Thyroid gland (tissue), 4 donors: ENCODE data around the gene EGFL8. TPM values are rescaled to one million over a fixed set of nuclear protein-coding genes. Genes with fewer than 3 reads are reported as not detected.
A peak's percentile ranks its signal among the peaks of the same experiment; 100 is the strongest.
"Not testable (repeated sequence)": the region's sequence is repeated elsewhere in the genome, so short reads cannot be mapped to it uniquely, and the experiment has no call there.

Source experiments
- DNase-seq, 2 donors: peaks; one replicate each; pipeline ENCODE4 v3.0.0-alpha.2; 2019
- H3K27ac ChIP-seq, 3 donors: fragments of 200-600 bp; sonication (generic); 1 replicate in 2 of 3; 2 replicates in 1 of 3; pipeline ENCODE4 v1.5.1; 2016 to 2019; ENCODE audit warnings: mild to moderate bottlenecking in 1 of 3, moderate library complexity in 1 of 3
- H3K27me3 ChIP-seq: fragments of 200-600 bp; sonication (generic); one replicate; pipeline ENCODE4 v1.5.1; 2019
- H3K36me3 ChIP-seq, 2 donors: fragments of 200-600 bp; sonication (generic); one replicate each; pipeline ENCODE4 v1.5.1; 2016 to 2019
- H3K4me1 ChIP-seq, 2 donors: fragments of 200-600 bp; sonication (generic); one replicate each; pipeline ENCODE4 v1.5.1; 2017 to 2019
- H3K4me3 ChIP-seq, 3 donors: fragments of 200-600 bp; sonication (generic); replicated peaks in 1 of 3; 1 replicate in 2 of 3; 2 replicates in 1 of 3; pipeline ENCODE4 v1.5.1; 2016; ENCODE audit warnings: mild to moderate bottlenecking in 1 of 3
- H3K9me3 ChIP-seq: fragments of 200-600 bp; sonication (generic); one replicate; pipeline ENCODE4 v1.5.1; 2017
- POLR2A ChIP-seq, 2 donors: fragments of 450-650 bp; IDR thresholded peaks; one replicate each; pipeline ENCODE4 v1.6.1; 2017; ENCODE audit warnings: antibody characterized with exemption in 2 of 2, mild to moderate bottlenecking in 2 of 2, moderate library complexity in 1 of 2
- WGBS, 2 donors: methylation state at CpG; one replicate each; pipeline ENCODE4 v1.1.5; 2017; 5-methylcytosine and 5-hydroxymethylcytosine counted together
- intact Hi-C: fragments of 100-400 bp; cut with DNase I; formaldehyde crosslinking; loops from one replicate; pipeline ENCODE4 v1.15.1; 2023
- total RNA-seq, 4 donors: library from RNA; depleted of rRNA; stranded (reverse); fragments of >200 nt; gene quantifications; one replicate each; pipeline ENCODE4 v1.2.3, GENCODE V29; 2016
- TF ChIP-seq, protein P1 (sequence below), 6 experiments: fragments of 200-600 bp in 3 of 6; fragments of 450-650 bp in 3 of 6; sonication (generic) in 3 of 6; IDR thresholded peaks; one replicate each; pipeline ENCODE4 v1.5.1; 2016 to 2019; ENCODE audit warnings: antibody characterized with exemption in 6 of 6, mild to moderate bottlenecking in 2 of 6, inconsistent platforms in 1 of 6, moderate library complexity in 1 of 6

Gene EGFL8
- total RNA-seq, 4 donors from 2014 or later = 2.3 to 9.8 (median 6.5) TPM

DNA sequence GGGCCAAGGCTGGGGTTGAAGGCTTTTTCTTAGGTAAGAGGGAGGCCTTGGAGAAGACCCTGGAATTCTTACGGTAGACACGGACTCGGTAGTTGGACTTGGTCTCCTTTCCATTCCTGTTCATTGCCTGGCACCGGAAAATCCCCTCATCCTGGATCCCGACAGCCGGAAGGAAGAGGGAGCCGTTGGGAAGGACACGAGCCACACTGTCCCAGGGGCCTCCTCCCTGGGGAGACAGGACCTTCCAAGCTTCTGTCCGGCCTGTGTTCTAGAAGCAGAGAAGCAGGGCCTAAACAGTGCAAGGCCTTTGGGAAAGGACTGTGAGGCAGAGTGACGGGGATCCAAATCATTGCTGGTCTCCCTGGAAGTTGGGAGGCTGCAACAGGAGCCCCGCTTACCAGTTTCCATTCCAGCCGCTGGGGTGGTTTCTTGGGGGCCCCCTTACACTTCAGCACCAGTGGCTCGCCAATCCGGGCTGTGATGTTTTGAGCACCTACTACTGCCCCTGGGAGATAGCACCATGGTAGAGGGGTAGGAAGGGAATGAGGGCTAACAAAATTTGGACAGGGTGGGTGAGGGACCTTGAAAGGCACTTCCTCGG, 19.2 kb downstream of the EGFL8 start:
- TF ChIP-seq POLR2A (IDR thresholded peaks at IDR 0.05) = no peak
- H3K27ac ChIP-seq = peak overlapping the region; percentile 85 to 88 (median 88)
- H3K4me1 ChIP-seq = peaks cover 39 to 60% of the 10 kb centered on the region in 2 donors
- no peak for DNase-seq
- H3K9me3 ChIP-seq = no peaks in the 10 kb centered on the region
- intact Hi-C loops = no loop called here
- H3K4me3 ChIP-seq = no peak overlapping the region
- H3K27me3 ChIP-seq = no peaks in the 10 kb centered on the region
- 79 to 80% methylated on average over 13 to 15 of the region's 15 CpGs for WGBS, 2 donors
- H3K36me3 ChIP-seq = peaks cover 11 to 27% of the 10 kb centered on the region in 2 donors

- Histone ChIP-seq H3K4me1 (peaks cover 40 to 61% of the 10 kb centered on the region in 2 donors), H3K4me3 (no peak within 1 kb of the TSS), H3K9me3 (no peaks in the 10 kb centered on the region), H3K36me3 (peaks cover 11 to 27% of the 10 kb centered on the region in 2 donors), H3K27me3 (no peaks in the 10 kb centered on the region), H3K27ac (peak within 1 kb of the TSS; percentile 85 to 88 (median 88))
- no peak for TF ChIP-seq POLR2A (IDR thresholded peaks at IDR 0.05)
- TF ChIP-seq, protein P1, sequence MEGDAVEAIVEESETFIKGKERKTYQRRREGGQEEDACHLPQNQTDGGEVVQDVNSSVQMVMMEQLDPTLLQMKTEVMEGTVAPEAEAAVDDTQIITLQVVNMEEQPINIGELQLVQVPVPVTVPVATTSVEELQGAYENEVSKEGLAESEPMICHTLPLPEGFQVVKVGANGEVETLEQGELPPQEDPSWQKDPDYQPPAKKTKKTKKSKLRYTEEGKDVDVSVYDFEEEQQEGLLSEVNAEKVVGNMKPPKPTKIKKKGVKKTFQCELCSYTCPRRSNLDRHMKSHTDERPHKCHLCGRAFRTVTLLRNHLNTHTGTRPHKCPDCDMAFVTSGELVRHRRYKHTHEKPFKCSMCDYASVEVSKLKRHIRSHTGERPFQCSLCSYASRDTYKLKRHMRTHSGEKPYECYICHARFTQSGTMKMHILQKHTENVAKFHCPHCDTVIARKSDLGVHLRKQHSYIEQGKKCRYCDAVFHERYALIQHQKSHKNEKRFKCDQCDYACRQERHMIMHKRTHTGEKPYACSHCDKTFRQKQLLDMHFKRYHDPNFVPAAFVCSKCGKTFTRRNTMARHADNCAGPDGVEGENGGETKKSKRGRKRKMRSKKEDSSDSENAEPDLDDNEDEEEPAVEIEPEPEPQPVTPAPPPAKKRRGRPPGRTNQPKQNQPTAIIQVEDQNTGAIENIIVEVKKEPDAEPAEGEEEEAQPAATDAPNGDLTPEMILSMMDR (IDR thresholded peaks at IDR 0.05) = no peak
- intact Hi-C loops = no loop called here
- 53 to 65% methylated on average over 5 to 6 of the region's 6 CpGs for WGBS, 2 donors
- no peak for DNase-seq
Observed at GRCh38 chr6:32184084-32184640, 19.8 kb downstream of the EGFL8 start, which contains the start of gene AGER. Gene AGER (minus strand): TSS chr6:32184253. CDS start chr6:32184222, 31 bp downstream.

- H3K27me3 ChIP-seq, H3K9me3 ChIP-seq, H3K4me3 ChIP-seq, intact Hi-C loops: not testable (repeated sequence)
- 19% methylated on average over 11 of the region's 11 CpGs for WGBS, 2 donors
- Histone ChIP-seq H3K27ac (peak overlapping the region; percentile 85 to 88 (median 88)), H3K4me1 (peaks cover 32 to 52% of the 10 kb centered on the region in 2 donors), H3K36me3 (peaks cover 11 to 27% of the 10 kb centered on the region in 2 donors)
- DNase-seq = peak; percentile 92 to 96
- TF ChIP-seq POLR2A (IDR thresholded peaks at IDR 0.05) = peak in 1 of 2 donors; percentile 69
Observed at GRCh38 chr6:32185681-32186131, 21.3 kb downstream of the EGFL8 start.

- H3K27me3 ChIP-seq, H3K4me3 ChIP-seq, H3K9me3 ChIP-seq, DNase-seq, intact Hi-C loops: not testable (repeated sequence)
- Histone ChIP-seq H3K27ac (peak overlapping the region; percentile 85 to 88 (median 88)), H3K36me3 (peaks cover 8 to 22% of the 10 kb centered on the region in 2 donors), H3K4me1 (peaks cover 32 to 57% of the 10 kb centered on the region in 2 donors)
- 72 to 79% methylated on average over 10 of the region's 10 CpGs for WGBS, 2 donors
Observed at GRCh38 chr6:32186151-32186840, 21.9 kb downstream of the EGFL8 start.

DNA sequence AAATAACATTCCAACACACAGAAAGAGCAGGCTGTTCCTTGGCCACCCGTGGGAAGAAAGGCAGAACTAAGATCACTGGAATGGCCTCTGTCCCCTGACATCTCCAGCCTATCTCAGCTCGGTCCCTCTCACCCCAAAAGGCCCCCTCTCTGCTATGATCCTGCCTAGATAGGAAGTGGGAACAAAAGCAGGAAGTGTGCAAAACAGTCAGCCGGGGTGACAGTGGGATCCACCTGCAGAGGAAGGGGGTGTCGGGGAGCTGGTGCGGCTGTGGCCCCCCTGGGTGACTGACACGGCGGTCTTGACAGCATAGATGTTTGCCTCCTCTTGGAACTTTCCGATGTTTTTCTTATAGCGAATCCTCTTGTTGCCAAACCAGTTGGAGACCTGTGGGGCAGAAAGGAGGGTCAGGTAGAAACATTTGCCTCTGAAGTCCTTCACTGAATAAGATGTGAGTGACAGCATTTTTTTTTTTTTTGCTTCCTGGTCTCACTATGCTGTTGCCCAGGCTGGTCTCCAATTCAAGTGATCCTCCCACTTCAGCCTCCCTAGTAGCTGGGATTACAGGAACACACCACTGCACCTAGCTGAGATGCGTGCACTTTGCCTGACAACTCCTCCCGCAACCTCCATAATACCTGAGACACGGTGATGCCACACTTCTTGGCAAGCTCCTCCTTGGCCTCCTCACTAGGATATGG, 22.8 kb downstream of the EGFL8 start:
- peaks cover 32 to 58% of the 10 kb centered on the region in 2 donors for H3K4me1 ChIP-seq
- peaks cover 6 to 20% of the 10 kb centered on the region in 2 donors for H3K36me3 ChIP-seq
- peak overlapping the region in 2 of 3 donors; percentile 85 to 88 for H3K27ac ChIP-seq
- 64 to 73% methylated on average over 12 of the region's 12 CpGs for WGBS, 2 donors
- no peaks in the 10 kb centered on the region for H3K27me3 ChIP-seq
- TF ChIP-seq, protein P1 (IDR thresholded peaks at IDR 0.05) = no peak
- TF ChIP-seq POLR2A (IDR thresholded peaks at IDR 0.05) = no peak
- H3K9me3 ChIP-seq = no peaks in the 10 kb centered on the region
- no peak for DNase-seq
- H3K4me3 ChIP-seq = no peak overlapping the region
- intact Hi-C loops = no loop called here

DNA sequence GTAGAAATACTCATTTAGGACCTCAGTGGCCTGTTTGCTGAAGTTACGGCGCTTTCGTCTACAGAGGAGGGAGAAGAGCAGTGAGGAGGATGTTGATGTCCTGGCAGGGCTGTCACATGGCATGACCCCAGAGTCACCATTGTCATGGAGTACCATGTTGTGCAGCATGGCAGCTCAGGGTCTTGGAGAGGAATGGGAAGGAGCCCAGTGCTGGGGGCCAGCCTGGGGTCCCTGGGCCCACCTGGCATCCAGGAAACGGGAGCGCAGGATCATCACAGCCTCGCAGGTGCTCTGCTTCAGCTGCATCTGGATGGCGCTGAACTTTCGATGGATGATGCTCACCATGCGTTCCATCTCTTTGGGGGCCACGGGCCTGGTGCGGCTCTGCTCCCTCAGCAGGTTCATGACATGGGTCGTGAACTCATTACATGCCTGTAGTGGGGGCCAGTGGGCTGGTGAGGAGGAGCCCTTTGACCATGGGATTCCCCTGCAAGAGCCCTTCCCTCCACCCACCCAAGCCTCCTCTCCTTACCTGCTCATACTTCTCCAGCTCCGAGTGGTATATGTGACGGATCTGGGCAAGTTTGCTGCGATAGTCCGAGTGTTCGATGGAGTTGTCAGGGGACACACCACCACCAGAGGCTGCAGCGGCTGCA, 23.5 kb downstream of the EGFL8 start:
- intact Hi-C loops, DNase-seq: not testable (repeated sequence)
- peak overlapping the region; percentile 97 to 99 (median 98) for H3K27ac ChIP-seq

More for the DNA sequence above, 23.5 kb downstream of the EGFL8 start:
- Histone ChIP-seq H3K4me1 (peaks cover 32 to 65% of the 10 kb centered on the region in 2 donors), H3K4me3 (peak overlapping the region in 1 of 3 donors; percentile 64), H3K36me3 (peaks cover 6 to 15% of the 10 kb centered on the region in 2 donors)
- 62 to 76% methylated on average over 14 to 16 of the region's 18 CpGs for WGBS, 2 donors
- H3K27me3 ChIP-seq, H3K9me3 ChIP-seq: not testable (repeated sequence)
